Natural killer cell (primary cell): ENCODE data around the gene PITX3. TPM values are rescaled to one million over a fixed set of nuclear protein-coding genes. Genes with fewer than 3 reads are reported as not detected.

Experiments
- ATAC-seq, 3 donors: fragments of 150-1000 bp in 2 of 3; fragments of 200-7000 bp in 1 of 3; cut with Tn5 transposase; 1 replicate in 1 of 3; 2 replicates in 2 of 3; pipeline ENCODE4 v1.10.0; 2021; ENCODE audit warnings: mild to moderate bottlenecking in 2 of 3, moderate library complexity in 2 of 3
- DNase-seq, 2 donors: peaks; one replicate each; pipeline versions ENCODE4 v3.0.0 to v3.0.0-alpha.2; 2013 to 2021; ENCODE audit warnings: mixed read lengths in 1 of 2
- H3K27ac ChIP-seq: one replicate; pipeline ENCODE4 v1.5.1; 2013; ENCODE audit warnings: mild to moderate bottlenecking, low read length
- H3K27me3 ChIP-seq: one replicate; pipeline ENCODE4 v1.6.1; 2013; ENCODE audit warnings: low read length; ENCODE audit not compliant: control insufficient read depth, insufficient read depth
- H3K36me3 ChIP-seq: one replicate; pipeline ENCODE4 v1.6.1; 2013; ENCODE audit warnings: low read length; ENCODE audit not compliant: control insufficient read depth, insufficient read depth
- H3K4me1 ChIP-seq: one replicate; pipeline ENCODE4 v1.6.1; 2013; ENCODE audit warnings: low read length; ENCODE audit not compliant: control insufficient read depth, insufficient read depth
- H3K4me3 ChIP-seq: one replicate; pipeline ENCODE4 v1.5.1; 2013; ENCODE audit warnings: low read length
- H3K9me3 ChIP-seq: one replicate; pipeline ENCODE4 v1.6.1; 2013; ENCODE audit warnings: low read length; ENCODE audit not compliant: control insufficient read depth, insufficient read depth
- H3K27ac Mint-ChIP-seq, 2 donors: one replicate each; pipeline ENCODE4 v1.8.0; 2022; ENCODE audit warnings: mild to moderate bottlenecking in 2 of 2, mixed read lengths in 2 of 2, moderate library complexity in 1 of 2
- H3K27me3 Mint-ChIP-seq, 2 donors: one replicate each; pipeline ENCODE4 v1.8.0; 2022; ENCODE audit warnings: low read depth in 2 of 2, mixed read lengths in 2 of 2
- H3K36me3 Mint-ChIP-seq: one replicate; pipeline ENCODE4 v1.8.0; 2022; ENCODE audit warnings: mixed read lengths
- H3K4me1 Mint-ChIP-seq, 2 donors: one replicate each; pipeline ENCODE4 v1.8.0; 2022; ENCODE audit warnings: mixed read lengths in 2 of 2
- H3K4me3 Mint-ChIP-seq: one replicate; pipeline ENCODE4 v1.8.0; 2022; ENCODE audit warnings: mild to moderate bottlenecking, moderate library complexity, mixed read lengths
- H3K9me3 Mint-ChIP-seq, 2 donors: one replicate each; pipeline ENCODE4 v1.8.0; 2022; ENCODE audit warnings: mixed read lengths in 2 of 2
- CTCF ChIP-seq: fragments of 200-600 bp; IDR thresholded peaks from one replicate; pipeline ENCODE4 v1.8.0; 2022; ENCODE audit warnings: antibody characterized with exemption
- WGBS: methylation state at CpG from one replicate; pipeline ENCODE4 v1.1.7; 2013; ENCODE audit warnings: missing lambda C conversion rate; ENCODE audit not compliant: insufficient coverage; 5-methylcytosine and 5-hydroxymethylcytosine counted together
- intact Hi-C: fragments of 100-400 bp; cut with micrococcal nuclease; formaldehyde crosslinking; loops from one replicate; pipeline ENCODE4 v1.14.2; 2022
- total RNA-seq, 4 donors: library from RNA; stranded (reverse); fragments of 120-200 nt in 1 of 4; gene quantifications; one replicate each; pipeline versions ENCODE4 v1.2.3 to v1.2.4, GENCODE V29; 2013 to 2022

Gene PITX3
- total RNA-seq, 3 donors from 2014 or later (not counting 1 experiment from before 2014, with no cell fraction given), result not detected

GRCh38 chr10:102200751-102201640 lies 40.3 kb downstream of the PITX3 start:
- WGBS, result 90% methylated on average over 34 of the region's 34 CpGs
- H3K9me3 Mint-ChIP-seq, result no peaks in the 10 kb centered on the region
- Histone ChIP-seq H3K27me3 (no peaks in the 10 kb centered on the region), H3K4me1 (no peaks in the 10 kb centered on the region), H3K4me3 (no peak overlapping the region), H3K27ac (no peak overlapping the region), H3K36me3 (no peaks in the 10 kb centered on the region), H3K9me3 (peaks cover 3% of the 10 kb centered on the region)
- peaks cover 2 to 9% of the 10 kb centered on the region in 2 donors for H3K27me3 Mint-ChIP-seq
- no peak overlapping the region for H3K27ac Mint-ChIP-seq
- no peaks in the 10 kb centered on the region for H3K4me1 Mint-ChIP-seq
- DNase-seq (no peak), ATAC-seq (no peak)
- TF ChIP-seq CTCF, result no peak
- no peak overlapping the region for H3K4me3 Mint-ChIP-seq
- intact Hi-C loops, result no loop called here
- no peaks in the 10 kb centered on the region for H3K36me3 Mint-ChIP-seq

- Histone ChIP-seq H3K27ac (no peak overlapping the region), H3K9me3 (no peaks in the 10 kb centered on the region), H3K4me1 (no peaks in the 10 kb centered on the region), H3K36me3 (no peaks in the 10 kb centered on the region), H3K27me3 (no peaks in the 10 kb centered on the region), H3K4me3 (no peak overlapping the region)
- H3K27ac Mint-ChIP-seq, result no peak overlapping the region
- intact Hi-C loops, result no loop called here
- no peak for DNase-seq
- H3K4me1 Mint-ChIP-seq, result no peaks in the 10 kb centered on the region
- H3K9me3 Mint-ChIP-seq, result no peaks in the 10 kb centered on the region
- no peak for ATAC-seq
- no peaks in the 10 kb centered on the region for H3K36me3 Mint-ChIP-seq
- no peak overlapping the region for H3K4me3 Mint-ChIP-seq
- TF ChIP-seq CTCF, result no peak
- peaks cover 2 to 9% of the 10 kb centered on the region in 2 donors for H3K27me3 Mint-ChIP-seq
- WGBS, result 100% methylated on average over 1 of the region's 2 CpGs
Observed at GRCh38 chr10:102198027-102198426, 43.3 kb downstream of the PITX3 start.

GRCh38 chr10:102196893-102197292 lies 44.4 kb downstream of the PITX3 start:
- 68% methylated on average over 2 of the region's 2 CpGs for WGBS
- H3K4me1 Mint-ChIP-seq, result no peaks in the 10 kb centered on the region
- no peak overlapping the region for H3K27ac Mint-ChIP-seq
- H3K36me3 Mint-ChIP-seq, result no peaks in the 10 kb centered on the region
- no peaks in the 10 kb centered on the region for H3K9me3 Mint-ChIP-seq
- TF ChIP-seq CTCF, result no peak
- H3K27me3 ChIP-seq, result no peaks in the 10 kb centered on the region
- no peaks in the 10 kb centered on the region for H3K9me3 ChIP-seq
- no peaks in the 10 kb centered on the region for H3K36me3 ChIP-seq
- ATAC-seq, result no peak
- no peak overlapping the region for H3K27ac ChIP-seq
- no peak for DNase-seq
- H3K4me3 Mint-ChIP-seq, result no peak overlapping the region
- peaks cover 2 to 5% of the 10 kb centered on the region in 2 donors for H3K27me3 Mint-ChIP-seq
- intact Hi-C loops, result no loop called here
- H3K4me1 ChIP-seq, result no peaks in the 10 kb centered on the region
- H3K4me3 ChIP-seq, result no peak overlapping the region
